Osteocyte (in vitro differentiated cells): ENCODE data around the gene COL7A1. TPM values are rescaled to one million over a fixed set of nuclear protein-coding genes. Genes with fewer than 3 reads are reported as not detected.

Source experiments
- DNase-seq: peaks from one replicate; pipeline ENCODE4 v3.0.0; 2021; ENCODE audit warnings: mixed read lengths; ENCODE audit not compliant: unreplicated experiment; ENCODE audit errors: extremely low spot score
- H3K27ac Mint-ChIP-seq: one replicate; pipeline ENCODE4 v1.8.0; 2021; ENCODE audit warnings: mild to moderate bottlenecking, mixed read lengths; ENCODE audit not compliant: unreplicated experiment
- H3K27me3 Mint-ChIP-seq: one replicate; pipeline ENCODE4 v1.8.0; 2021; ENCODE audit warnings: mixed read lengths; ENCODE audit not compliant: unreplicated experiment
- H3K36me3 Mint-ChIP-seq: one replicate; pipeline ENCODE4 v1.8.0; 2021; ENCODE audit warnings: mixed read lengths; ENCODE audit not compliant: unreplicated experiment
- H3K4me1 Mint-ChIP-seq: one replicate; pipeline ENCODE4 v1.8.0; 2021; ENCODE audit warnings: mixed read lengths; ENCODE audit not compliant: unreplicated experiment
- H3K4me3 Mint-ChIP-seq: one replicate; pipeline ENCODE4 v1.8.0; 2021; ENCODE audit warnings: mild to moderate bottlenecking, moderate library complexity, mixed read lengths; ENCODE audit not compliant: unreplicated experiment
- H3K9me3 Mint-ChIP-seq: one replicate; pipeline ENCODE4 v1.8.0; 2021; ENCODE audit warnings: mixed read lengths; ENCODE audit not compliant: unreplicated experiment
- CTCF ChIP-seq: fragments of 200-600 bp; sonication (generic); IDR thresholded peaks from 2 replicates; pipeline ENCODE4 v1.5.0; 2021; ENCODE audit warnings: antibody characterized with exemption, mild to moderate bottlenecking, moderate library complexity
- total RNA-seq: library from RNA; stranded (reverse); gene quantifications from 2 replicates; pipeline ENCODE4 v1.2.1, GENCODE V29; 2021

The COL7A1 gene
- total RNA-seq, 1 donor from 2014 or later: 16.6 TPM

DNA sequence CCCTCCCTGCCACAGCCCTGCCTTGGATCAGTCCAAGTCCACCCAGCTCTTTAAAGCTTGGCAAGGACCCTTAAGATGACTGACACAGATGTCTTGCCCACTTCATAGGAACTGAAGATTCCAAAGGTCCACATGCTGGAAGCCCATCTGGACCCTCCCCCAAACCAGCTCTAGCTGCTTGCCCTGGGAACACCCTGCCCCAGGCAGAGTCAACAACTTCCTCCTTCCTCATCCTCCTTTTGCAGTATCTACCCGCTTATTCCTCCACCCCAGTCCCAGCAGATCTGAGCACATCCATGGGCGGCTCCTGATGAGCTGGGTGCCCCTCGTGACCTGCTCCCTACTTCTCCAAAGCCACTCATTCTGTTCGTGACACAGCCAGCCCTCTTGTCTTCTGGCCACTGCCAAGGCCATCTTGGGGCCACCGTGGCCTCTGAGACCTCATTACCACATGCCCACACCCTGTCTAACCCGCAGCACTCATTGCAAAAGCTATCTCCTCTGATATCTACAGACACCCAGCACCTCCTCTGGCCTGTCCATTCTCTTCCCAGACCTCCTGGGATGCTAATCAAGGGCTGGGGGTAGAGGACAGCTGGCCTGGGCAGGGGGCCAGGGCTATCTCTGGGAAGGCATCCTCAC lies 36.5 kb downstream of the COL7A1 start:
- no peaks in the 10 kb centered on the region for H3K27me3 Mint-ChIP-seq
- H3K36me3 Mint-ChIP-seq: no peaks in the 10 kb centered on the region
- peak overlapping the region; percentile 39 for H3K27ac Mint-ChIP-seq
- no peak for DNase-seq
- no peaks in the 10 kb centered on the region for H3K9me3 Mint-ChIP-seq
- TF ChIP-seq CTCF: peak; percentile 13
- H3K4me1 Mint-ChIP-seq: peaks cover 63% of the 10 kb centered on the region
- peak overlapping the region; percentile 26 for H3K4me3 Mint-ChIP-seq

- H3K9me3 Mint-ChIP-seq: no peaks in the 10 kb centered on the region
These were observed 38.1 kb downstream of the COL7A1 start, which contains the start of gene PFKFB4 for GRCh38 chr3:48556796-48557626. PFKFB4 (minus strand) TSS chr3:48556803; CDS start chr3:48556777, 26 bp downstream.

DNA sequence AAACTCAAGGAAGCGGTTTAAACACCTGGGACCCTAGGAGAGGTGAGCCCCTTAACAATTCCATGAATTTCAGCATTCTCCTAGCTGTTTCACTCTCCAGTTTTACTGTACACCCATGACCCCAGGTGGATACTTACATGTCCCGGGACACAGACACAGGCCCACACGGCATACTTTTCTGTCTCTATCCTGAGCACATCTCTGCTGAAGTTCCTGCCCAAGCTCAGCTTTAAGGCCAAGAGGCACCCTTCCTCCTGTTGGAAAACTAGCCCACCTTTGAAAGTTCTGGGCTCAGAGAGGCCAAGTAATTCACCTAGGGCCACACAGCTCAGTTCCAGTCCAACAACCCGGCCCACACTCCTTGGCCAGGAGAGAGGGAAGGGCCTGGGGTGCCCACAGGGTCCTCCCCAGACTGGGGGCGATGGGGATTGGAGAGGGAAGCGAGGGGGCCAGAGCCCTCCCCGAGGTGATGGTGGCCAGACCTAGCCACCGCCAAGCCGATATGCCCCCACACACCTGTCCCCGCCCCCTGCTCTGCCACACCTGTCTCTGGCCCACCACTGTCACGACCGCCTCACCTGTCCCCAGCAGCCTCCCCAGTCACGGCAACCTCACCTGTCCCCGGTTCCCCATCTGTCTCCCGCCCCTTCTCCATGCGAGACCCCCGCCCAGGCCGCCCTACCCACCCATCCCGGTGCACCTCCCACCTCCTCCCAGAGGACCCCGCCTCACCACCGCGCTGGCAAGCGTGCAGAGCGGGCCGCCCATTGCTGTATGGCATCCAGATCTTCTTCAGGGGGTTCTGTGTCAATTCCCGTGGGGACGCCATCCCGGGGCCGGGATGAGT lies 39.0 kb downstream of the COL7A1 start:
- Mint-ChIP-seq H3K36me3 (peaks cover 2% of the 10 kb centered on the region), H3K4me1 (peaks cover 48% of the 10 kb centered on the region), H3K4me3 (peak overlapping the region; percentile 82), H3K27me3 (no peaks in the 10 kb centered on the region), H3K27ac (peak overlapping the region; percentile 77), H3K9me3 (no peaks in the 10 kb centered on the region)
- no peak for DNase-seq
- TF ChIP-seq CTCF: no peak

More at GRCh38 chr3:48556796-48557626, 38.1 kb downstream of the COL7A1 start, which contains the start of gene PFKFB4:
- peak within 1 kb of the TSS; percentile 82 for H3K4me3 Mint-ChIP-seq
- H3K4me1 Mint-ChIP-seq: peaks cover 51% of the 10 kb centered on the region
- no peak for TF ChIP-seq CTCF
- peak within 1 kb of the TSS; percentile 77 for H3K27ac Mint-ChIP-seq
- no peaks in the 10 kb centered on the region for H3K27me3 Mint-ChIP-seq
- DNase-seq: peak; percentile 100
- H3K36me3 Mint-ChIP-seq: peaks cover 2% of the 10 kb centered on the region

DNA sequence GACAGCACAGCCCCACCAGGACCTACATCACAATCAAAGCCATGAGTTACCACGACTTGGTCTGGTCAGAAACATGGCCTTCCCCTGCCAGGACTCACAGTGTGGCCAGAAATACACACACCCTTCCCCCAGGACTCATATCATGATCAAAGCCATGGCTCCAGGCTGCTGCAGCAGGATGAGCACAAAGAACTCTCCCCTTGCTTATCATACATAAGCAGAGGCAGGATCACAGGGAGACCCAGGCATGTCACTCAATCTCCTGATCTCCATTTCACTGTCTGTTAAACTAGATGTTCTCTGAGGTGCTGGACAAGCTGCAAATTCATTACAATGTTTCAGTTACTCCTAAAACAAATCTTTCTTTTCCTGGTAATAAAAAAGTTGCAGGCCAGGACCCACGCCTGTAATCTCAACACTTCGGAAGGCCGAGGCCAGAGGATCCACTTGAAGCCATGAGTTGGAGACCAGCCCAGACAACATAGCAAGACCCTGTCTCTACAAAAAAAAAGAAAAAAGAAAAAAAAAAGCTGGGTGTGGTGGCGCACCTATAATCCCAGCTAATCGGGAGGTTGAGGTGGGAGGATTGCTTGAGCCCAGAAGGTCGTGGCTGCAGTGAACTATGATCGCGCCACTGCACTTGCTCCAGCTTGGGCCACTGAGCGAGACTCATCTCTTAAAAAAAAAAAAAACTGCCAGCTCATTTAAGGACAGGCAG lies 39.7 kb downstream of the COL7A1 start:
- DNase-seq: no peak
- H3K27me3 Mint-ChIP-seq: no peaks in the 10 kb centered on the region
- no peak for TF ChIP-seq CTCF
- H3K4me1 Mint-ChIP-seq: peaks cover 40% of the 10 kb centered on the region
- peaks cover 2% of the 10 kb centered on the region for H3K36me3 Mint-ChIP-seq
- peak overlapping the region; percentile 64 for H3K27ac Mint-ChIP-seq
- H3K4me3 Mint-ChIP-seq: peak overlapping the region; percentile 82
- H3K9me3 Mint-ChIP-seq: no peaks in the 10 kb centered on the region
